Left cardiac atrium (tissue), 4 donors: ENCODE results near the gene TMEM117. TPM values are rescaled to one million over a fixed set of nuclear protein-coding genes. Genes with fewer than 3 reads are reported as not detected.
A peak's percentile ranks its signal among the peaks of the same experiment; 100 is the strongest.
"Not testable (repeated sequence)": the region's sequence is repeated elsewhere in the genome, so short reads cannot be mapped to it uniquely, and the experiment has no call there.

Source experiments
- ATAC-seq, 2 donors: fragments of 200-7000 bp; cut with Tn5 transposase; one replicate each; pipeline ENCODE4 v1.9.1; 2020; ENCODE audit warnings: mild to moderate bottlenecking in 2 of 2, moderate library complexity in 2 of 2
- DNase-seq: peaks from one replicate; pipeline ENCODE4 v3.0.0-alpha.2; 2020
- intact Hi-C, 2 donors: fragments of 100-400 bp; cut with DNase I; formaldehyde crosslinking; loops; one replicate each; pipeline versions ENCODE4 v1.14.1 to v1.15.1; 2022 to 2023
- total RNA-seq, 2 donors: library from RNA; stranded (reverse); fragmentation: NEBNext Ultra II Directional; extraction: Animal tissue kit (Norgen Biotek cat#: 25700); gene quantifications; one replicate each; pipeline ENCODE4 v1.2.1, GENCODE V29; 2021
- donor health status: DM: no; HTN: yes; CAD: no.
- donor health status: DM: no; HTN: yes; CAD: no; lungs with severe emphysema.
- donor health status: DM: yes; HTN: yes; CAD: no.
- donor health status: Dilated cardiomyopathy.

TMEM117 gene
- total RNA-seq, 2 donors from 2014 or later = 7.3 to 9.8 TPM

DNA sequence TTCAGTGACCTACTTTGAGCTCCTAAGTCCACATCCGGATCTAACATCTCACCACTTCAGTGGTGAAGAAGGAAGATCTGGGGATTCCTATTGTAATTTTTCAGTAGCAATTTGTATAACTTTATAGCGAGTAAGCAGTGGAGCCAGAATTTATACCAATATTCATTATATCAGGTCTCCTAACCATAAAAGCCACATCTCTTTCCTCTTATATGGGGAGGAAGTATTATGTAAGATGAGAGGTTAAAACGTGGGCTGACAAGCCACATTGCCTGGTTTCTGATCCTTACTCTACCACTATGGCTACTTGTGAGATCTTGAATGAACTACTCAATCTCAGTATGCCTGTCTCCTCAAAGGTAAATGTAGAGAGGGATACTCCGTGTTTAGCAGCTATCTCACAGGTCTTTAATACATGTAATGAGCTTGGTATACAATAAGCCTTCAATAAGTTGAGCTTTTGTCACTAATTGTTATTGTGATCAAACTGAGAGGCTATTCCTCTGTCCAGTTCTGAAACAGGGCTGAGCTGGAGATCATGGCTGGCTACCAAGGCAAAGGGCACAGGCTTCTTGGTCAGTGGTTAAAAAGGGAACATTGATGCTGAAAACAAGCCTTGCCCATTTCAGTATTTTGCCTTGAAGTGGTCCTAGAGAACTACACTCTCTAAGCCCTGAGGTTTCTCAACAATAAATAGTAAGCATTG, 3.3 kb upstream of the TMEM117 start:
- DNase-seq (no peak), ATAC-seq (no peak)
- intact Hi-C loops = no loop called here

DNA sequence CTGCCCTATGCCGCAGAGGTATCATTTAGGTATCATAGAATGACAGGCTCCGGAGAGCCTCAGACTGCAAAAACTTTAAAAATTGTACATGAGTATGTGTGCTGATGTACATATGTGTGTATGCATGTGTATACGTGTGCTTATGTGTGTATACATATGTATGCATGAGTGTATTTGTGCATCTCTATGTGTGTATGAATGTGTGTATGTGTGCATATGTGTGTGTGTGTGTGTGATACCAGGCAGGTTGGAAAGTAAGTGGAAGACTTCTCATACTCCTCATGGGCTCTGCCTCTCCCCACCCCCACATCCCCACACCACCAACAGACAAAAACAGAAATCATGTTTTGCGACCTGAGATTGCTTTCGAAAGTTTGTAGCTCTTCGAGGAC, 621 bp upstream of the TMEM117 start:
- peak; percentile 2 to 4 for ATAC-seq
- DNase-seq = no peak
- intact Hi-C loops = no loop called here

DNA sequence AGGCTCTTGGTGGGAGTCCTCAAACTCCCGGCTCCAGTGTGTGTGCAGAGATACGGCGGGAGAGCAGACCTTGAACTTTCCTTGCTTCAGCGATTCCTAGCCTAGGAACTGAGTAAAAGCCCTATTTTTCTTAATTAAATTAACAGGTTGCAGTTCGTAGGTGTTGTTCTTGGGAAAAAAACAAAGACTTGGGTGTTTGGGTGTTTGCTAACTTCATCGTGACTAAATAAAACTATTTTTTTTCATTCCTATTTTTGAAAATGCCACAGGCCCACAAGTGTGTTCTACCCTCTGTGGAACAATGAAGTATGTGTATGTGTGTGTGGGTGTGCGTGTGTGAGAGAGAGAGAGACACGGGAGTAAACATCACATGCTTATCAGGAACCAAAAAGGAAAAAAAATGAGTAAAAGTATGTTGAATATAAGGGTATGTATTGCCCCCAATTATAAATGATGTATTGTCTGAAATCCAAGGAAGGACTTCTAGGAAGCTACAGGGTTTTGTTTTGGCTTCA, 651 bp downstream of the TMEM117 start:
- intact Hi-C loops = loop anchor here in 1 of 2 donors (2.0 kb wide), 1 partner anchor 30 kb away; the partner anchor contains the start of gene TWF1
- ATAC-seq = peak in 1 of 2 donors; percentile 57
- DNase-seq = no peak

DNA sequence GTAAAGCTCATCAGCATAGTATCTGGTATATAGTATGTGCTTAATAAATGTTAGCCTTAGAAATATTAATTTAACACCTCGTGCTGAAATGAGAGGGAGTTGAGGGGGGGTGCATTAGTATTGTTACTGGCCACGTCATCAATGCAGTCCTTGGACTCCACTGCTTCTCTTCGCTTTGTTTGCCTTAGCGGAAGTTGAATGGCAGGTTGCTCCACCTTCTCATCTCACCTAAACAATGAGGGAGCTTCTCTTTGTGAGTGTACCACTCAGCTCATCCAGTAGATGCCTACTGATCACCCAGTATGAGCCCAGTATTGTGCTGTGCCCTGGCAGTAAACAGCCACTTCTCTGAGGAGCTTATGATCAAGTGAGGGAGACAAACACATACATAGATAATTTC, 4.5 kb downstream of the TMEM117 start:
- intact Hi-C loops = no loop called here
- ATAC-seq (no peak), DNase-seq (no peak)

DNA sequence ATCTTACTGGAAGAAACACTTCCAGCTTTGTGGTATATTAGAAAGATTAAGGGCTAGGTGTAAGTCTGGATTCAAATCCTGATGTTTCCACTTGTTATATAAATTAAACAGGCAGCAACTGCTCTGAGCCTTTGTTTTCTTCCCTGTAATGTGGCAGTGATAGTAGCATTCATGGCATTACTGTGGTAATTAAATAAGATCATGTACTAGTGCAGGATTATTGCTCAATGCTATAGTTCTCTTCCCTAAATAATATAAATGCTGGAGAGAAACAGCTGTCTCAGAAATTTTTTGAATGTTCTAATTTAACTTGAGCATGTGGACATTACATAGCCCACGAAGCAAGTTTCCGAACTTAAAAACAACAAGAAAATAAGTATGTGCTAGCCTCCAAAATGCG, 5.4 kb downstream of the TMEM117 start:
- no peak for ATAC-seq
- intact Hi-C loops = no loop called here
- no peak for DNase-seq

DNA sequence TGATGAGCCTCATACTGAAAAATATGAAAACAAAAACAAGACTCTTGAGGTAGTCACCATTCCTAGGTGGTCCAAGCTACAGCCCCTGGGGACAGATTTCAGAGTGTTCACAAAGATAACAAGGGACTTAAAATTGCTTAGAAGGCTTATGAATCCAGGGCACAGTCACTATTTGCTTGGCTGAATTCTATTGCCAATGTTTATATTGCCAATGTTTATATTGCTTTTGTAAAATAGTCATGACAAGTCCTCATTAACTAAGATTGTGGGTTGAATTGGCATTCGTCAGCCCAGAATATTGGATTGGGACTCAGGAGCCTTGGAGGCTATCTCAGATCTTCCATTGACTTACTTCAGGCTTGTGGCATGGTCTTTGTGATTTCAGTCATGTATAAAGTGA, 6.4 kb downstream of the TMEM117 start:
- intact Hi-C loops = no loop called here
- DNase-seq (no peak), ATAC-seq (no peak)

DNA sequence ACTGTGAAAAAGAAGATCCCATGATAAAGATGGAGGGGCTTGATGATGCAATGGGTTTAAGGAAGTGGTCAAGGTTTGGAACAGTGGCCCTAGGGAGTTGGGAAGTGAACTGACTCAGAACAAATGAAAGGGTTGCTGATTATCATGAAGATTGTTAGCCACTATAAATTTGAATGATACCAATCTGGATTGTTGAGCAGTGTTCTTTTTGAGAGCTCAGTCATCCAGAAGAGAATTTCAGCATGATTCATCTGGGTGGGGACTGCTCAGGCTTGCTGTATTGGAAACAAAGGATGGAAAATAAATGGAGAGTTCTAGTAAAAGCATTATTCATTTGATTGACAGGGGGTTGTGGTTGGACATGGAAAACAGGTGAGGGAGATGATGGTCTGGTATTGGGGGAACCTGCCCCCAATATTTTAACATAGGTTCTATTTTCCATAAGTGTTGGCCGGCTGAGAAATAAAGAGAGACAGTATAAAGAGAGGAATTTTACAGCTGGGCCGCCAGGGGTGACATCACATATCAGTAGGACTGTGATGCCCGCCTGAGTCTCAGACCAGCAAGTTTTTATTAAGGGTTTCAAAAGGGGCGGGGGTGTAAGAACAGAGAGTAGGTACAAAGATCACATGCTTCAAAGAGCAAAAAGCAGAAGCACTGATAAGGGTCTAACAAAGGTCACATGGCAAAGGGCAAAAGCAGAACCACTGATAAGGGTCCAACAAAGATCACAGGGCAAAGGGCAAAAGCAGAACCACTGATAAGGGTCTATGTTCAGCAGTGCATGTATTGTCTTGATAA, 11.7 kb downstream of the TMEM117 start:
- intact Hi-C loops, ATAC-seq, DNase-seq: not testable (repeated sequence)

DNA sequence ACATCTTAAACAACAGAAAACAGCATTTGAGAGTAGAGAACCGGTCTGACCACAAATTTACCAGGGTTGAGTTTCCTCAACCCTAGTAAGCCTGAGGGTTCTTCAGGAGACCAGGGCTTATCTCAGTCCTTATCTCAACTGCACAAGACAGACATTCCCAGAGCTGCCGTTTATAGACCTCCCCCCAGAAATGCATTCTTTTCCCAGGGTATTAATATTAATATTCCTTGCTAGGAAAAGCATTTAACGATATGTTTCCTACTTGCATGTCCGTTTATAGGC, 12.3 kb downstream of the TMEM117 start:
- intact Hi-C loops = no loop called here
- no peak for DNase-seq
- no peak for ATAC-seq

DNA sequence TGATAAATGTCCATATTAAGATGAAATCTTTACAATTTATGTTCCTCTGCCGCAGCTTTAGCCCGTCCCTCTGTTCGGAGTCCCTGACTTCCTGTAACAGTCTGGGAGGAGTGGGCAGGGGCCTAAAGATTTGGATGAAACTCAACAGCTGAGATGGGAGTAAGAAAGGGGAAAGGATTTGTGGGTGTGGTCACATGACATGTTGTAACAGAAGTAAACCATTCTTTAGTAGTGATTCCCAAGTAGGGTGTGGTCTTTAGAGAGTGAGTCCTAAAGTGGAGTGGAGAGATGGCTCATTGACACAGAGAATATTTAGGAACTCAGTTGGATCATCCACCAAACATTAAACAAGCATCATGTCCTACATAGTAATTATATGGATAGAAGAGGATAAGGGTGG, 12.9 kb downstream of the TMEM117 start:
- DNase-seq (no peak), ATAC-seq (no peak)
- intact Hi-C loops = no loop called here

DNA sequence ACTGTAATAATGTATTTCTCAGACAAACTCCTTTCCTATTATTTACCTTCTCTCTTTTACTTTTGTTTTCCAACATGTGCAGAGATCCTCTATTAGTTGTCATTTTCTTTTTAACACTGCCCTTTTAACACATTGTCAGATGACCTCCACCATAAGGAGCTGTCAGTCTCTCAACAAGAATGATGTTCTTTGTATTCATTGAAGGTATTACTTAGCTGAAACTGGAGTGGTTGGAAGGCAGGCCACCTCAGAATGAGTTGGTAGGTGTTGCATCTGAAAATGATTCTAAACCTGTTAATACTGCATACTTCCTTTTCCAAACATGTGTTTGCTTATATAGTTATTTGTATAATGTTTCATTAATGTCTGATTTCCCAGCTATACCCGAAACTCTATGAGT, 16.9 kb downstream of the TMEM117 start:
- no peak for DNase-seq
- intact Hi-C loops = no loop called here
- no peak for ATAC-seq

DNA sequence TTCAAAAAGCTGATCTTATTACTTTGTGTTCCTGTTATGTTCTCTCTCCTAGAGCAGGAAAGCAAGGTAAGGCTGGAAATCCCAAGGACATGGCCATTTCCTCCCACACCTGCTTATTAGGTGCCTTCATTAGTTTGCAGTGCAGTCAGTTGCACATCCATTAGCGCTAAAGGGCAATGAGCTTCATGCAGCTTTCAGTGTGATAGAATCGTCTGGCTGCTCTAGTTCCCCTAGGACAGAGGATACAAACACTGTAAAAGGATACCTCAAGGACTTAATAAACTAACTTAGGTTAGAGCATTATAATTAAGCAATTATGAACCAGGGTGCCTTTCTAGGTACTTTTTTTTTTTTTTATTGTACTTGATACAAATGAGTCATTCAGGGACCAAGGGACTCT, 21.1 kb downstream of the TMEM117 start:
- intact Hi-C loops = no loop called here
- ATAC-seq (no peak), DNase-seq (no peak)

DNA sequence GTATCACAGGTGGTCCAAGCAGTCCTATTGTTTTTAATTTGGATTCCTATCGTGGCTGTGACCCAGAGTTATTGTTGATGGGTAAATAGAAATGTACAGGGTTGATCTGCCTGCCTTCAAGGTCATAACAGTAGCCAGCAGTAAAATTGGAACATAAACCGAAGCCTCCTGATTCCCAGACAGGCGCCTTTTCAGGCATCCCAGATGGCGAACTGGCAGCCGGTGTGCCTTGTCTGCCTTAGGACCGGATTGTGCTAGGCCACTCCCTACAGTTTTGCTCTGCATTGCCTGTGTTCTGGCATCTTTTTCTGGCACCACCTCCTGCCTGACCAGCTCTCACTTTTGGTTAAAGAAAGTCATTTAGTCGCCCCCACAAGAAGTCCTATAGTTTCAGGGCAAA, 22.2 kb downstream of the TMEM117 start:
- ATAC-seq = peak; percentile 30 to 53
- intact Hi-C loops = no loop called here

DNA sequence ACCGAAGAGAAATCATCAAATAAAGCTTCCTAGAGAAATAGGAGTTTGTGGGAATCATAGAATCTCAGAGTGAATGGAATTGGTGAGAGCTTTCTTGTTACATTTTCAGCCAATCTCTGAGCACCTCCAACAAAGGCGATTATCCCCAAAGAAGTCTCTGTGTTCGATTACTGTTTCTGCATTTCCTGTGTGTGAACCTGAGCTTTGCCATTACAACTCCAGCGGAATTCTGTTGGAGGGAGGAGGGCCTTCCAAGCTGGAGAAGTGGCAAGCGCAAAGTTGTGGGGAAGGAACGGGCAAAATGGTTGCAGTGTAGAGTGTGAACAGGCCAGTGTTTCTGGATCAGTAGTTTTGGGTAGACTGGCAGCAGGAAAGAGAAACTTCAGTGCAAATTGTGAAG, 23.1 kb downstream of the TMEM117 start:
- intact Hi-C loops = no loop called here
- DNase-seq (no peak), ATAC-seq (no peak)

More for the DNA sequence above, 22.2 kb downstream of the TMEM117 start:
- no peak for DNase-seq

DNA sequence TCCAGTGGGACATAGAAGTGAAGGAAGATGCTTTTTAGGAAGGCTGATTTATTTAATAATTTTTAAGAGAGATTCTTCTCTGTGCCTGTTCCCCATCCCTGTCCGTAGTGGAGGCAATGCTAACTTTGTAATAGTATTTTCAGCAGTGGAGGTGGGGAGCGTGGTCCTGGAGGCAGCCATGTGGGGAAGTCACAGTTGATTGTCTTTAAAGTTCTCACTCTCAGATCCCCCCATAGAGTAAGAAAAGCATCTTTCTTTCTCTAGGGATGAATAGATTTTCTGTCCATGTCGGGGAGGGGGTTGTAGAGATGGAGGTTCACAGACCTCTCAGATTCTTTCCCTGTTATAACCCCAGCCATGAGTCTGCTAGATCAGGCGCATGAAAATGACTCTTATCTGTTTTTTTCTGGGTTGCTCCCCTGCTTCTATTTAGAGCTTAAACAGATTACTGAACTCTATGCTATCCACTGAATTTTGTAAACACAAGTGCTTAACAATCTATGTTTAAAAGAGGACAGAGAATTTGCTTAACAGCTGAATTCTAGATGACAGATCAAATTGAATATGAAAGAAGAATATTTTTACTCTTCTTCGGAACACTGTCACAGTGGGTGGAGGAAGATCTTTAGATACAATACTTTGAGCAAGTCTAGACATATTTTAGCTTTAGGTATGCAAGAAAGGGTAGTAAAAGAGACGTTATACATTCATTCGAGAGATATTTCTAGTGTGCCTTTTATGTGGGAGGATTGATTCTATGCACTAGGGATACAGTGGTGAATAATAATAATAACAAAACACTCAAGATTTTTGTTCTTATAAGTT, 25.3 kb downstream of the TMEM117 start:
- DNase-seq (no peak), ATAC-seq (no peak)
- intact Hi-C loops = no loop called here

DNA sequence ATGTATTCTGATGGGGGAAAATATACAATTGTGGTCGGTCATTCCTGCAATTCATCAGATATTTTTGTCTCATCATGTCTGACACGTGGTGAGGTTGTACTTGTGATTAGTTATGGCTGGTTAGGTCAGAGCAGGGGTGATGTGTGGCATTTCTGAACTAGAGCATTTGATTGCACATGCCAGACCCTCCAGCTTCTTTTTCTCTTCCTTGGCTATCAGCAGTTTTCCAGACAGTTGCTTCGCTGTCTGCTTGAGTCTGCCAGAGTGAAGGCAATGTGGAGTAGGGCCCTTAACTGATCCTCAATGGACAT, 25.9 kb downstream of the TMEM117 start:
- ATAC-seq (no peak), DNase-seq (no peak)
- intact Hi-C loops = no loop called here

DNA sequence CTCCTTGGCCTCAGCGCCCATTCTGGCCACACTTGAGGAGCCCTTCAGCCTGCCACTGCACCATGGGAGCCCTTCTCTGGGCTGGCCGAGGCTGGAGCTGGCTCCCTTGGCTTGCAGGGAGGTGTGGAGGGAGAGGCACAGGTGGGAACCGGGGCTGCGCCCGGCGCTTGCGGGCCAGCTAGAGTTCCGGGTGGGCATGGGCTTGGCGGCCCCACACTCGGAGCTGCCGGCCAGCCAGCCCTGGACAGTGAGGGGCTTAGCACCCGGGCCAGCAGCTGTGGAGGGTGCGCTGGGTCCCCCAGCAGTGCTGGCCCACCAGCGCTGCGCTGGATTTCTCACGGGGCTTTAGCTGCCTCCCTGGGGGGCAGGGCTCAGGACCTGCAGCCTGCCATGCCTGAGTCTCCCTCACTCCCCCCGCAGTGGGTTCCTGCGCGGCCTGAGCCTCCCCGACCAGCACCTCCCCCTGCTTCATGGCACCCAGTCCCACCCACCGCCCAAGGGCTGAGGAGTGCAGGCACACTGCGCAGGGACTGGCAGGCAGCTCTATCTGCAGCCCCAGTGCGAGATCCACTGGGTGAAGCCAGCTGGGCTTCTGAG, 28.0 kb downstream of the TMEM117 start:
- DNase-seq (no peak), ATAC-seq (no peak)
- intact Hi-C loops = no loop called here

DNA sequence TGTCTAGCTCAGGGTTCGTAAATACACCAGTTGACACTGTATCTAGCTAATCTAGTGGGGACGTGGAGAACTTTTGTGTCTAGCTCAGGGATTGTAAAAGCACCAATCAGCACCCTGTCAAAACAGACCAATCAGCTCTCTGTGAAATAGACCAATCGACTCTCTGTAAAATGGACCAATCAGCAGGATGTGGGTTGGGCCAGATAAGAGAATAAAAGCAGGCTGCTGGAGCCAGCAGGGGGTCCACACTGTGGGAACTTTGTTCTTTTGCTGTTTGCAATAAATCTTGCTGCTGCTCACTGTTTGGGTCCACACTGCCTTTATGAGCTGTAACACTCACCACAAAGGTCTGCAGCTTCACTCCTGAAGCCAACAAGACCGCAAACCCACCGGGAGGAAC, 28.7 kb downstream of the TMEM117 start:
- ATAC-seq, DNase-seq, intact Hi-C loops: not testable (repeated sequence)

DNA sequence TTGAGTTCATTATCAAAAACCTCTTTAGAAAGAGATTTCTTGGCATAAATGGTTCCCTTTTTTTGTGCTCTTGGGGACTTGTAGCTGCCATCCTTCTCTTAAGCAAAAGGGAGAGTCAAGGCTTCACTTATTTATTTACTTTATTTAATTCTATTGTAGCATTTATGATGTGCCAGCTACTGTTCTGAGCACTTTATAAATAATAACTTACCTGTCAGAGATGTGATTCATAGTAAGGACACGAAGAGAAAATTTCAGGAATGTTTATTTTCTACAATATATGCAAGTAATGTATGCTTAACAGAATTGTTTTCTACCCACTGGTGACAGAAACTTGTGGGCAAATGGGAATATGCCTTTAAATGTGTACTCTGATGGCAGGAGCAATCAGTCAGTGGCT, 33.3 kb downstream of the TMEM117 start:
- ATAC-seq = no peak
- no peak for DNase-seq
- intact Hi-C loops = no loop called here

DNA sequence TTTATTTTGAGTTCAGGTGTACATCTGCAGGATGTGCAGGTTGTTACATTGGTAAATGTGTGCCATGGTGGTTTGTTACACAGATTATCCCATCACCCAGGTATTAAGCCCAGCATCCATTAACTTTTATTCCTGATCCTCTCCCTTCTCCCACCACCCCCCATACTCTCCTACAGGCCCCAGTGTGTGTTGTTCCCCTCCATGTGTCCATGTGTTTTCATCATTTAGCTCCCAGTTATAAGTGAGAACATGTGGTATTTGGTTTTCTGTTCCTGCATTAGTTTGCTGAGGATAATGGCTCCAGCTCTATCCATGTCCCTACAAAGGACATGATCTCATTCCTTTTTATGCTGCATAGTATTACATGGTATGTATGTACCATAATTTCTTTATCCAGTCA, 33.9 kb downstream of the TMEM117 start:
- ATAC-seq, DNase-seq, intact Hi-C loops: not testable (repeated sequence)

DNA sequence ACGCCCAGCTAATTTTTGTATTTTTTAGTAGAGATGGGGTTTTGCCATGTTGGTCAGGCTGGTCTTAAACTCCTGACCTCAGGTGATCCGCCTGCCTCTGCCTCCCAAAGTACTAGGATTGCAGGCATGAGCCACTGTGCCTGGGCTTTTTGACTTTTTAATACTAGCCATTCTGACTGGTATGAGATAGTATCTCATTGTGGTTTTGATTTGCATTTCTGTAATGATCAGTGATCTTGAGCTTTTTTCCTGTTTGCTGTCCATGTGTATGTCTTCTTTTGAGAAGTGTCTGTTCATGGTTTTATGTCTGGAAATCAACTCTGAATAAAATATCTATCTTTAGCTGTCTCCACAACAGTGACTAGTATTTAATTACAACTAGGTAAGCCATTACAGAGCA, 35.4 kb downstream of the TMEM117 start:
- intact Hi-C loops, ATAC-seq, DNase-seq: not testable (repeated sequence)
